GM19238 (cell line): Measurements from ENCODE around the gene ARFGEF2.
"Not testable (repeated sequence)": the region's sequence is repeated elsewhere in the genome, so short reads cannot be mapped to it uniquely, and the experiment has no call there.

ENCODE experiments used
- DNase-seq: peaks from one replicate; pipeline ENCODE4 v3.0.0; 2011; ENCODE audit warnings: low spot score; ENCODE audit not compliant: insufficient read length

The ARFGEF2 gene

DNA sequence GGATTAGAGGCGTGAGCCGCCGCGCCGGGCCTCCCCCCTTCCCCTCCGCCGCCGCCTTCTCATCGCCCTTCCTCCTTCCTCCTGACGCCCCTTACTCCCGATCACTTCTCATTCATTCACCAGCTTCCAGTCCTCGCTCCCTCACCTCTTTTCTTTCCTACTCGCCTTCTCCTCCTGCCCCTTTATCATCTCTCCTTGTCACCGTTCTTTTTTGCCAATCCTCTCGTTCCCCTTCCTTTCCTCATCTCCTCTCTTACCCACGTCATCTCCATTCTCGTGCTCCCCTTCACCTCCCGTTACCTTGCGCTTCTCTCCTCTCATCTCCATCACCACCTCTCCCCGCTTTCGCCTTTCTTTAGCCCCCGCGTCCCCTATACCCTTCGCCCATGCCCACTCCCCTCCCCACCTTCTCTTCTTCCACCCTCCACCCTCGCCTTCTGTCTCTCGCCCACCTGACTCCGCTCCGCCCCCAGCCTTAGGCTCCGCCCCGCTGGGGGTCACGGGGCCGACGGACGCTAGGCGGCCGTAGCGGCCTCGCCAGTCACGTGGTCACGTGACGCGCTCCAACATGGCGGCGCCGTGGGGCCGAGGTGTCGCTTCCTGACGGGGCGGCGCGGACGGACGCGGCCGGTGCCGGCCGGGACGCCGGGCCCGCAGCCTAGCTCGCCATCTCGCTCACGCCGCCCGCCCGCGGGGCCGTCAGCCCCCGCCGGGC is at the start of gene ARFGEF2:
Gene ARFGEF2 (plus strand): TSS at position 544 of the 715 bp plus-strand sequence. CDS start 179 bp downstream, outside the sequence.
- DNase-seq = peak; percentile 97

DNA sequence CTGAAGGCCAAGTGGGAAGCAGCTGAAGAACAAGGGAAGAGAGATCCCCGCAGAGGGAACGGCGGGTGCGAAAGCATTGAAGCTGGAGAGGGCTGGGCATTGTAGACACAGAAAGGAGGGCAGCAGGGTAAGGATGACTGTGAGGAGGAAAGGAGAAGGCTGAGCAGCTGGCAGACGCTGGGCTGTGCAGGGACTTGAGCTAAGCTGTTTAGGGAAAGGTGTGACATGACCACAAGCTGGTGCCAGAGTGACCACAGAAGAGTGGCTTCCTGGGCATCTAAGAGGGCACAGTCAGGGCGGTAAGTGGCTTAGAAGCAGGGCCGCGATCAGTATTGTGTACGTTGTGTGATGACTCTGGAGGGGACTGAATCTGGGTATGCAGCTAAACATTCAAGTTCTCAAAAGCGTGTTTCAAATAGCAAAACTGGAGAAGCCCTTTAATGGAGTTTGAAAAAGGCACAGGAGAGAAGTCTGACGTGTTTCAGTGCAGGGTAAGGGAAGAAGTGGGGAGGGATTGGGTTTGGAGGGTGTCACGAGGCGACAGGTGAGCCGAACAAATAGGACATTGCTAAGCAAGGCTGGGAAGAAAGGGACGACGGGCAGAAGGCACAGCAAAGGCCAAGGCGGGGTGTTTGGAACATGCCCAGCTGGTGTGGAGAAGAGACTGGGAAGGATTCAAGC is 46.1 kb upstream of the ARFGEF2 start:
- DNase-seq = no peak

DNA sequence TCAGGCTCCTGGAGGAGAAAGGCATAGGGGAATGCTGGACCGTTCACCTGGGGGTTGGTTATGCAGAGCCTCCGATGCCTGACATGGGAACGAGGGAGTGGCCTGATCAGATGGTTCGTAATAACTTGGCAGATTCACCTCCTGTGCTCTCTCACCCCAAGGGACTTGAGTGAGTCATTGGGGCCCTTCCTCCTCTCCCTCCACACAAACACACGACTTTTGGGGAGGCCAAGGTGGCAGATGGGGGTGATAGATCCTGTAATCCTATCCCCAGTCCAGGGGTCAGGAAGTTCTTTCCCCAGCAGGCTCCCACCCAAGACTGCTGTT is 45.6 kb upstream of the ARFGEF2 start:
- DNase-seq = no peak

DNA sequence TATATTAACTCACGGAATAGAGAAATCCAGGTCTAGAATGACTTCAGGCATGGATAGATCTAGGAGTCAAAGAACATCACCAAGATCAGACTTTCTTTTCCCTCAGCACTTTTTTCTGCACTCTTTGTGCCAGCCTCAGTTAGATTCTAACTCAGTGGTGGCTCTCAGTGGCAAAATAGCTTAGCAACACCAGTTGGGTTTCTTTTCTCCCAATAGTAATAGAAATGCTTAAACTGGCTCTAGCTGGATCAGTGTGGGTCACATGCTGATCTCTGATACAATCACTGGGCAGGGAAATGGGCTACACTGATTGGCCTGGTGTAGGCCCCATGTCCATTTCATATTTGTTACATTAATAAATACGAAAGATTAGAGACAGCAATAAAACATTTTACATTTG is 44.2 kb upstream of the ARFGEF2 start:
- DNase-seq = no peak

DNA sequence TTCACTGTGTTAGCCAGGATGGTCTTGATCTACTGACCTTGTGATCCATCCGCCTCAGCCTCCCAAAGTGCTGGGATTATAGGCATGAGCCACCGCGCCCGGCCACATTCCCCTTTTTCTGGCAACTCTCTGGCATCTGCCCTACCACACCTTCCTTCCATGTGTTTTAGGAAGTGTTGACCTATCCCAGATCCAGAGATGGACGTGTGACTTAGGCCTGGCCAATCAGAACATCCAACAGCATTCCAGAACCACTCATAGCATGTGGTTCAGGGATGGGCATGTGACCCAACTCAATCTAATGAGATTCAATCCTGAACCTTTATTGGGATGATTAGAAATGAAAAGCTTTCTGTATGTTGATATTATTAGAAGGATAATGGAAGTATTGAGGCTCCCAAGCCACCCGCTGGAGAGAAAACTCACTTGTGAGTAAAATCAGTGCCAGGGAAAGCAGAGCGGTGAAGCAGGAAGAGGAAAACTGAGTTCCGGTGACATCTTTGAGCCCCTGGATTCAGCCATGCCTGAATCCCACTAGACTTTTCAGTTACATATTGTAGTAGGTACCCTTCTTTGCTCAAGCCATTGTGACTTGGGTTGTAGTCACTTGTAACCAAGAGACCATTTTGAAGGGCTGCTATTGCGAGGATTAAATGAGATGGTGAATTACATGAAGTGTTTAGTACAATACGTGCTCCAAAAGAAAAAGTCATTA is 42.8 kb upstream of the ARFGEF2 start:
- no peak for DNase-seq

DNA sequence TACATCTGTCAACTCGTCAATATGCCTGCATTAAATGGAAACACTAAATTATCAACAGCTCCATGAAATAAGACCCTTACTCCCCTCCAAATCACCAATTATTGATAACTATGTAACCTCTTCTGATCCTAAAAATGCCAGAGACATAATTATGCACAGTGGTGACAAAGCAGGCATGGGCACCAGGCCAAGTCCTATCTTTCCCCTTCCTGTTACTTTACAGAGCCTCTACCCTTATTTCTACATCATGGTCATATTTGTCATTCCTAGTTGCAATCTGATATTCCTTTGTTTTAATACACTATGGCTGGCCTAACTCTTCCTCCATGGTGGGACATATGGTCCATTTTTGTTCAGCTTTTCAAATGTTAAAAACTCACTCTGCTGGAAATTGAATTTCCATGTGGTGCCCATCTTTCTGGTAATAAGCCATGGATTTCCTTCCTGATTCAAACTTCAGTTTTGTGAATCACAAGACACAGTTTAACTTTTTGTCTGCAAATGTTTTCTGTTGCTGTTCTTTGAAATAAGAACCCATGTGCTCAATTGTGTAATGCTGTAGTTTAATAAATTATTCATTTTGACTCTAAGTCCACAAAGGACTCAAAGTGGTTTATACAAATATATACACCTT is 41.8 kb upstream of the ARFGEF2 start:
- no peak for DNase-seq

DNA sequence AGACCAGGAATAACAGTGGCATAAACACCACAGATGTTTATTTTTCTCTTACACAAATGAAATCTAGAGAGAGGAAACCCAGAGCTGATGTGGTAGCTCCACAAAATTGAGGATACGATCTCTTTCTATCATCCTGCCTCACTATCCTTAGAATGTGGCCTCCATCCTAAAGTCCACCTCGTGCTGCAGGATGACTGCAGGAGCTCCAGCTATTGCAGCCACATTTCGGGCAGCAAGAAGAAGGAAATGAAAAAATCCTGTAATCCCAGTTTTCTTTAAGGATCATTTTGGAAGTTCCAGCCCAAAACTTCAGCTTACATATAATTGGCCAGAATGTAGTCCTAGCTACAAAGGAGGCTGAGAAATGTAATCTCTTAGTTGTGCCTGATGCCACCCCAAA is 41.2 kb upstream of the ARFGEF2 start:
- no peak for DNase-seq

DNA sequence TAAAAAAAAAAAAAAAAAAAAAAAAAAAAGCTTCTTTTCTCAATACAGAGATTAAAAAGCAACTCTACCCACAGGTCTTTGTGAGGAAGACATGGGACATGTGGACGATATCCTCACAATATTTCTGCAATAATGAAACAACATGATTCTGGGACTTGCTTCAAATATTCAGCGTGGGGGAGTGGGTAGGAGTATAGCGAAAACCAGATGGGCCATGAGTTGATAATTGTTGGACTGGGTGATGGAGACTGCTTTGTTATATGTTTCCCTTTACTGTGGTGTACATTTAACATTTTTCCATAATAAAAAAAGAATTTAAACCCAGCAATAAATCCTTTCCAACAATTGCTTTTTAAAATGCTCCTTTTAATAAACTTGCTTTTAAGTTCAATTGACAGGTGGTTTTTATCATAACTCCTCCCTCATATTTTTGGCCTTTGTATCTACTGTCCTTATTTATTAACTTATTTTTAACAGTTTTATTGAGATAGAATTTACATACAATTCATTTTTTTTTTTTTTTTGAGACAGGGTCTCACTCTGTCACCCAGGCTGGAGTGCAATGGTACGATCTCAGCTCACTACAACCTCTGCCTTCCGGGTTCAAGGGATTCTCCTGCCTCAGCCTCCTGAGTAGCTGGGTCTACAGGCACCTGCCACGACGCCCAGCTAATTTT is 40.4 kb upstream of the ARFGEF2 start:
- DNase-seq = no peak

DNA sequence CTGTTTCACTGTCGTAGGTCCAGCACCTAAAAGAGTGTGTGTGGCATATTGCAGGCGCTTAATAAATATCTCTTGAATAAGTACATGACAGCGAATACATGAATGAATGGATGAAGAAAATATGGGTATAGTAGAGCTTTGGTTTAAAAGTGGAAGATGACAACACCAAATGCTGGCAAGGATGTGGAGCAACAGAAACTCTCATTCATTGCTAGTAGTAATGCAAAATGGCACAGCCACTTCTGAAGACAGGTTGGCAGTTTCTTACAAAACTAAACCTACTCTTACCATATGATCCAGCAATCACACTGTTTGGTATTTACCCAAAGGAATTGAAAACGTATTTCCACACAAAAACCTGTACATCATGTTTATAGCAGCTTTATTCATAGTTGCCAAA is 36.3 kb upstream of the ARFGEF2 start:
- no peak for DNase-seq

DNA sequence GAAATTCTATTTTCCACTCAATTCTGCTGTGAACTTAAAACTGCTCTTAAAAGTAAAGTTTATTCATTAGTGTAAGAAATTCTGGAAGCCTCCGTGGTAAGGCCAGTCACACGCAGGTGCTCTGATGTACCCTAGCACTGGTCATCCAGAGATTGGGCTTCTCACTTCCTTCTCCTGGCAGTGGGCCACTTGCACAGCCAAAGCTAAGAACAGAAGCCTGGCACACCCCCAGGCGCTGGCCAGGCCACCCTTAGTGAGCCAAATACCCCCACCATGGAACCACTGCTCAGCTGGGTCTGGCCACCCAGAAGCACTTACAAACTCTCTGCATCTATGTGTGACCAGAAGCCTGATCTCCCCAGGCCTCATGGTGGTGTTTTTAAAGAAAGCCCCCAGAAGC is 35.3 kb upstream of the ARFGEF2 start:
- no peak for DNase-seq

DNA sequence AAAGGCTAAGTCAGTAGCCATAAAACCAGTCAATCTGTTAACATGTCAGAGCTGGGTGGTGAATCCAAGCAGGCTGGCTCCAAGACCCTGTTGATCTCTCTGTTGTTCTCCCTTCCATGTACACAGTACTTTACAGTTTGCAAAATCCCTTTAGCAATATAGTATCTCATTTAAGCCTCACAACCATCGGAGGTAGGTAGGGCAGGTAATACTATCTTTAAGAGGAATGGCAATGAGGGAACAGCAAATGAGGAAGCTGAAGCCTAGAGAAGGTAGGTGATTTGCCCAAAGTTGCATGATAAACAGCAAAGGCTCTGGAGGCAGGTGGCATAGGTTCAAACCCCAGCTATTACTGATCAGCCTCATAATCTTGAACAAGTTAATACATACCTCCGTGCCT is 34.7 kb upstream of the ARFGEF2 start:
- no peak for DNase-seq

DNA sequence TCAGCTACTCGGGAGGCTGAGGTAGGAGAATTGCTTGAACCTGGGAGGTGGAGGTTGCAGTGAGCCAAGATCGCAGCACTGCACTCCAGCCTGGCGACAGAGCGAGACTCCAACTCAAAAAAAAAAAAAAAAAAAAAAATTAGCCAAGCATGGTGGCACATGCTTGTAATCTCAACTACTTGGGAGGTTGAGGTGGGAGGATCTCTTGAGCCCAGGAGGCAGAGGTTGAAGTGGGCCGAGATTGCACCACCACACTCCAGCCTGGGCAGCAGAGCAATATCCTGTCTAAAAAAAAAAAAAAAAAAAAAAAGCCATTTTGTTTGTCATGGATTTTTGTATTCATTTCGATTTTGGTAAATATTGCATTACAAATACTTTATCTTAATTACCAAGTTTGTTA is 33.0 kb upstream of the ARFGEF2 start:
- not testable (repeated sequence) for DNase-seq

DNA sequence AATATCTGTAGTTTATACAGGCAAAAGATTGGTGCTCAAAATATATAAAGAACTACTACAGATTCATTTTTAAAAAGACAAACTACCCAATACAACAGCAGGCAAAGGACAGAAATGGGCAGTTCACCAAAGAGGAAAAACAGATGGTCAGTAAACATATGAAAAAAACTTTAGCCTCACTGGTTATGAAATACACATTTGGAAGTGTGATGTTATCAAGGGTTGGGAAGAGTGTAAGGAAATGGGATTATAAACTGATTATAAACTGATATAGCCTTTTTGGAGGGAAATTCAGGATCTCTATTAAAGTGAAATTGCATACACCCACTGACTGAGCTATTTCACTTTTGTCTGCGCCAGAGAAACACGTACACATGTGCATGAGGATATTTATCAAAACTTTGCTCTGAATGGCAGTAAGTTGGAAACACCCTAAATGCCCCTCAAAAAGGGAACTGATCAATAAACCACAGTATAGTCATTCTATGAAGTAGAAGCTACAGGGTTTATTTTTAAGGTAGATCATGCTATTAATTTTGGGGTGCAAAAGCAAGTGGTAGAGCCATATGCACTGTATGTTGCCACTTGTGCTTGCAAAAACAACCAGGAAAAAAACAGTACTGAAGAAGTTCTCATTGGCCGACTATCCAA is 32.2 kb upstream of the ARFGEF2 start:
- no peak for DNase-seq

DNA sequence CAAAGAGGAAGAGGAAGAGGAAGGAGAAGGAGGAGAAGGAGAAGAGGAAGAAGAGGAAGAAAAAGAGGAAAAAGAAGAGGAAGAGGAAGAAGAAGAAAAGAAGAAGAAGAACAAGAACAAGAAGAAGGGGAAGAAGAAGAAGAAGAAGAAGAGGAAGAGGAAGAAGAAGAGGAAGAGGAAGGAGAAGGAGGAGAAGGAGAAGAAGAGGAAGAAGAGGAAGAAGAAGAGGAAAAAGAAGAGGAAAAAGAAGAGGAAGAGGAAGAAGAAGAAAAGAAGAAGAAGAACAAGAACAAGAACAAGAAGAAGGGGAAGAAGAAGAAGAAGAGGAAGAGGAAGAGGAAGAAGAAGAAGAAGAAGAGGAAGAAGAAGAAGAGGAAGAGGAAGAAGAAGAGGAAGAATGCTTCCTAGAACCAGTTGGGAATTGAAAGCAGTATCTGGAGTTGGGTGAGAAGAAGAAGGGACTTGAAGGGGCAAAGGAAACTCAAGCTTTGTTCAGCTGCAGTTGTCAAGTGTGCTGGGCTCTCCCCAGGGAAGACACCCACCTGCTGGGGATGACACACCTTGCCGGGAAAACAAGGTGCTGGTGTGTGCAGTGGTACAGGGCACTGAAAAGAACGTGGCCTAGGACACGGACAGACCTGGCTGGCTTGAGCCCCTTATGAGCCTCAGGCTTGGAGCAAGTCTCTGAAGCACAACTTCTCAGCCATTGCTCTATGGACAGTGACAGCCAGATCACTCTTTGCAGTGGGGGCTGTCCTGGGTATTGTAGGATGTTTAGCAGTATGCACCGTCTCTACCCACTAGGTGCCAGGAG is 30.1 kb upstream of the ARFGEF2 start:
- no peak for DNase-seq

DNA sequence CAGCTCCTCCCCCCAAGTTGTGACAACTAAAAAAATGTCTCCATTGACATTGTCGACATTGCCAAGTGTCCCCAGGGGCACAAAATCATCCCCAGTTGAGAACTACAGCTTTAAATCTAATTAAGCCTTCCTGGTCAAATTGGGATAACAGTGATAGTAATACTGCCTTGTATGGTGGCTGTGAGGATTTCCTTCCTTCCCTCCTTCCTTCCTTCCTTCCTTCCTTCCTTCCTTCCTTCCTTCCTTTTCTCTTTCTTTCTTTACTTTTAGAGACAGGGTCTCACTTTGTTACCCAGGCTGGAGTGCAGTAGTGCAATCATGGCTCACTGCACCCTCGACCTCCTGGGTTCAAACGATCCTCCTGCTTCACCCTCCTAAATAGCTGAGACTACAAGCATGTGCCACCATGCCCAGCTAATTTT is 29.5 kb upstream of the ARFGEF2 start:
- no peak for DNase-seq

DNA sequence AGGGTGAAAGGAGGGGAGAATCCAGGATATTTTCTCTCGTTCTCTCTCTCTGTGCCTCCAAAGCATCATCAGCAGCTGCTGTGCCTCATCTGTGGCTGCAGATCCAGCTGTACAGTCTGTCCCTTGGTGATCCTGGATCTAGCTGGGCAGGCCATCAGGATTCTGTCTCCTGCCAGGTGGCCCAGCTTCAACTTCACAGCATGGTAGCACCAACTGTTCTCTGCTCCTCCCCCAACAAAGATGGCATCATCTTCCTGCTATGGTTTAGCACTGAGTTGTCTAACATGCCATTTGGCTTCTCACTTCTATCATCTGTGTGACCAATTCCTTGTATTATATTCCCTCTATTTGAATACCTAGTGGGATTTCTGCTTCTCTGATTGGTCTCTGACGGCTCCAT is 28.6 kb upstream of the ARFGEF2 start:
- DNase-seq = no peak

DNA sequence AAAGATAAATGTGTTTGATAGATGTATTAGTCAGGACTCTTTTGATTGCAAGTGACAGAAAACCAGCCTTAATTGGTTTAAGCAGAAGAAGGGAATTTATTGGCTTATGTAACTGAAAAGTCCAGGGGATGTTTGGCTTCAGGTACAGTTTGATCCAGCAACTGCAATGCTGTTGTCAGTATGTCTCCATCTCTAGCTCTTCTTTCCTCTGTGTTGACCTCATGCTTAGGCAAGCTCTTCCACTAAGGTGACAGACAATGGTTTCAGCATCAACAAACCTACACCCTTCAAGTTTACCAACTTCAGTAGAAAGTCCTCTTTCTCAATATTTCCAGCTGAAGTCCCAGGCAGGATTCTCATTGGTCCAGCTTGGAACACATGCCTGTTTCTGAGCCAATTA is 28.1 kb upstream of the ARFGEF2 start:
- DNase-seq = no peak

DNA sequence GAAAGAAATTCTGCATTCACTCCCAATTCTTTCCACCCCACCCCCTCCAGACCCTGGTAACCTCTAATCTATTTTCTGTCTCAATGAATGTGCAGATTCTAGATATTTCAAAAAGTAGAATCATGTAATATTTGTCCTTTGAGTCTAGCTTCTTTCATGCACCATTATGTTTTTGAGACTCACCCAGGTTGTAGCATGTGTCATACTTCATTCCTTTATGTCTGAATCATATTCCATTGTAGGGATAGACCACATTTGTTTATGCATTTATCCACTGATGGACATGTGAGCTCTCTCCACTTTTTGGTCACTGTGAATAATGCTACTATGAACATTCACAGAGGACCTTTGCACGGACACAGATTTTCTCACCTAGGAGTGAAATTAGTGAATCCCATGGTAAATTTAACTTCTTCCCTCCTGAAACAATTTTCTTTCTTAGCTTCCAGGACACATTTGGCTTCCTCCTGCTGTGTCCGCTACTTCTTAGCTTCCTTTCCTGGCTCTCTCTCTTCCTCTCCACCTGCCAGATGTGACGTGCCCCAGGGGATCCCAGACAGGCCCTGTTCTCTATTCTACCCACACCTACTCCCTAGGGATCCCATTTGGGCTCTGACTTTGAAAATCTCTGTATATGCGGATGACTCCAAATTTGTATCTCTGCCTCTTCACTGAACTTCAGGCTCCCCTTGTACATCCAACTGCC is 24.1 kb upstream of the ARFGEF2 start:
- no peak for DNase-seq

DNA sequence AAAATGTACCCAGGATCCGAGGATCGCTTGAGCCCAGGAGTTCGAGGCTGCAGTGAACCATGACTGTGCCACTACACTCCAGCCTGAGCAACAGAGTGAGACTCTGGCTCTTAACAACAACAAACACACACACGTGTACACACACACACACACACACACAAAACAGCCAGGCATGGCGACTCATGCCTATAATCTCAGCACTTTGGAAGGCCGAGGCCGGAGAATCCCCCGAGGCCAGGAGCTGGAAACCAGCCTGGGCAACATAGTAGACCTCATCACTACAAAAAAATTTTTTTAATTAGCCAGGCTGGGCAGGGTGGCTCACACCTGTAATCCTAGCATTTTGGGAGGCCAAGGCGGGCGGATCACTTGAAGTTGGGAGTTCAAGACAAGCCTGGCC is 23.3 kb upstream of the ARFGEF2 start:
- DNase-seq = no peak
